ENCODE results near the gene DEFB129. TPM values are rescaled to one million over a fixed set of nuclear protein-coding genes. Genes with fewer than 3 reads are reported as not detected.

Gene DEFB129
- total RNA-seq, 1 experiment from 2014 or later, result not detected

DNA sequence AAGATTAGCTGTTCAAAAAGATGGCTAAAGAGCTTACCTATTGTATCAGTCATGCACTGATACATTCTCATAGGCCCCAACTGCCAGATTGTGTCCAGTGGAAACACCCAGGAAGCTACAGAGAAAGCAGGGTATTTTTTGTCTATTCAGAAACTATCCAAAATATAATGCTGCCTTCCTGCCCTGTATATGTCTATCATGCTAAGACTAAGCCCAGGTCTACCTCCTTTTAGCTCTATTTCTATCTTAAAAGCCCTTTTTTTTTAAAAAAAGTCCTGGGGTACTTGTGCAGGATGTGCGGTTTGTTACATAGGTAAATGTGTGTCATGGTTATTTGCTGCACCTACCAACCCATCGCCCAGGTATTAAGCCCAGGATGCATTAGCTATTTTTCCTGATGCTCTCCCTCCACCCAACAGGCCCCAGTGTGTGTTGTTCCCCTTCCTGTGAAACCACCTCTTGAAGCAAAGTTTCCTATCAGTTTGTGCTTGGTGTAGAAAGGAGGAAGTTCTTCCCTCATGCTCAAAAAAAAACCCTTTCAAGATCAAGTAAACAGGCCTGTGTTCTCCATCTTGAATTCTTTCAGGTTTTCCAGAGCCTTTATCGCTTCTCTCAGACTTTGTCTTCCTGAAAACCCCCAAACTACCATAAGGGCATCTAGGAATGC is 514 bp downstream of the DEFB129 start:
- Histone ChIP-seq H3T11ph (ENCODE audit: low read length) (no peak overlapping the region), H2AFZ (ENCODE audit: low read length) (no peak overlapping the region), H3K27me3 (ENCODE audit: insufficient read depth, low read length) (peaks cover 2% of the 10 kb centered on the region; the same call in 1 of the 2 replicates), H3K23ac (ENCODE audit: insufficient read length, low read depth, low read length) (no peak overlapping the region), H3K79me2 (ENCODE audit: insufficient read depth, low read length) (no peaks in the 10 kb centered on the region), H3K9ac (ENCODE audit: extremely low read depth, insufficient read length, low read length) (no peak overlapping the region), H3K4me2 (ENCODE audit: insufficient read depth, insufficient read length, low read length) (no peak overlapping the region), H3K14ac (ENCODE audit: insufficient read depth, low read length) (no peak overlapping the region), H4K5ac (ENCODE audit: insufficient read length, low read depth, low read length) (no peak overlapping the region), H3K9me3 (ENCODE audit: control insufficient read depth, low read depth, low read length) (no peaks in the 10 kb centered on the region), H4K8ac (replicated peaks; ENCODE audit: insufficient read length, low read depth, low read length) (no peak overlapping the region), H3K4ac (ENCODE audit: low read depth, low read length) (no peak overlapping the region), H4K91ac (ENCODE audit: insufficient read length, low read depth, low read length) (no peak overlapping the region), H2BK120ac (ENCODE audit: low read depth, low read length, poor library complexity, severe bottlenecking) (no peak overlapping the region), H3K23me2 (ENCODE audit: insufficient read length, low read depth, low read length, poor library complexity, severe bottlenecking) (no peaks in the 10 kb centered on the region), H2BK12ac (ENCODE audit: insufficient read length, low read depth, low read length) (no peak overlapping the region), H2BK20ac (ENCODE audit: low read depth, low read length, poor library complexity, severe bottlenecking) (no peak overlapping the region), H3K4me1 (ENCODE audit: insufficient read depth, low read length) (no peaks in the 10 kb centered on the region), H2BK15ac (ENCODE audit: low read depth, low read length) (no peak overlapping the region), H2AK5ac (ENCODE audit: insufficient read length, low read length) (no peak overlapping the region), H3K27ac (ENCODE audit: insufficient read length, low read depth, low read length) (no peak overlapping the region), H4K20me1 (ENCODE audit: control insufficient read depth, insufficient read depth, insufficient read length) (no peaks in the 10 kb centered on the region), H3K56ac (ENCODE audit: insufficient read length, low read depth, low read length) (no peak overlapping the region), H3K18ac (ENCODE audit: insufficient read length, low read depth, low read length) (no peak overlapping the region), H3K79me1 (ENCODE audit: insufficient read depth, low read depth, low read length, poor library complexity, severe bottlenecking) (no peaks in the 10 kb centered on the region), H2BK5ac (ENCODE audit: insufficient read length, low read length) (no peak overlapping the region)
- Mint-ChIP-seq H3K27me3 (ENCODE audit: low read depth) (peaks cover 80% of the 10 kb centered on the region), H3K4me3 (no peak overlapping the region), H3K36me3 (ENCODE audit: insufficient read depth in 1 of 3, low read depth in 3 of 3) (no peaks in the 10 kb centered on the region; a peak in 1 of 7 replicates), H3K4me1 (peaks cover 4 to 5% of the 10 kb centered on the region in 2 experiments; a peak in 1 of 4 replicates), H3K9me3 (peaks cover 4 to 31% of the 10 kb centered on the region in 2 experiments; a peak in 3 of 5 replicates), H3K27ac (no peak overlapping the region)
- no peak for DNase-seq
- WGBS (ENCODE audit: extremely low coverage, insufficient read length, low lambda C conversion rate), result no CpG with 5 or more reads among the region's 3 CpGs
- TF ChIP-seq, protein P1, sequence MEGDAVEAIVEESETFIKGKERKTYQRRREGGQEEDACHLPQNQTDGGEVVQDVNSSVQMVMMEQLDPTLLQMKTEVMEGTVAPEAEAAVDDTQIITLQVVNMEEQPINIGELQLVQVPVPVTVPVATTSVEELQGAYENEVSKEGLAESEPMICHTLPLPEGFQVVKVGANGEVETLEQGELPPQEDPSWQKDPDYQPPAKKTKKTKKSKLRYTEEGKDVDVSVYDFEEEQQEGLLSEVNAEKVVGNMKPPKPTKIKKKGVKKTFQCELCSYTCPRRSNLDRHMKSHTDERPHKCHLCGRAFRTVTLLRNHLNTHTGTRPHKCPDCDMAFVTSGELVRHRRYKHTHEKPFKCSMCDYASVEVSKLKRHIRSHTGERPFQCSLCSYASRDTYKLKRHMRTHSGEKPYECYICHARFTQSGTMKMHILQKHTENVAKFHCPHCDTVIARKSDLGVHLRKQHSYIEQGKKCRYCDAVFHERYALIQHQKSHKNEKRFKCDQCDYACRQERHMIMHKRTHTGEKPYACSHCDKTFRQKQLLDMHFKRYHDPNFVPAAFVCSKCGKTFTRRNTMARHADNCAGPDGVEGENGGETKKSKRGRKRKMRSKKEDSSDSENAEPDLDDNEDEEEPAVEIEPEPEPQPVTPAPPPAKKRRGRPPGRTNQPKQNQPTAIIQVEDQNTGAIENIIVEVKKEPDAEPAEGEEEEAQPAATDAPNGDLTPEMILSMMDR (conservative IDR thresholded peaks at IDR 0.05), result no peak

Measured in H9 (cell line).